Left lung (tissue), 10 donors: ENCODE measurements around the gene SLC38A10. TPM values are rescaled to one million over a fixed set of nuclear protein-coding genes. Genes with fewer than 3 reads are reported as not detected.

Source experiments
- ATAC-seq: fragments of 200-7000 bp; cut with Tn5 transposase; one replicate; pipeline ENCODE4 v1.9.1; 2020; ENCODE audit warnings: moderate library complexity
- DNase-seq, 4 donors: peaks; one replicate each; pipeline ENCODE4 v3.0.0-alpha.2; 2013 to 2020
- H3K27ac ChIP-seq, 2 donors: fragments of 200-600 bp; sonication (generic) in 1 of 2; one replicate each; pipeline versions ENCODE4 v1.5.0 to v1.8.0; 2020 to 2021
- H3K27me3 ChIP-seq, 2 donors: fragments of 200-600 bp; sonication (generic) in 1 of 2; one replicate each; pipeline versions ENCODE4 v1.5.0 to v1.8.0; 2020 to 2021
- H3K36me3 ChIP-seq, 2 donors: fragments of 200-600 bp; sonication (generic) in 1 of 2; one replicate each; pipeline versions ENCODE4 v1.5.0 to v1.8.0; 2020 to 2021
- H3K4me1 ChIP-seq, 2 donors: fragments of 200-600 bp; one replicate each; pipeline ENCODE4 v1.8.0; 2021
- H3K4me3 ChIP-seq, 2 donors: fragments of 200-600 bp; sonication (generic) in 1 of 2; one replicate each; pipeline versions ENCODE4 v1.5.0 to v1.8.0; 2020 to 2021; ENCODE audit warnings: mild to moderate bottlenecking in 1 of 2
- H3K9me3 ChIP-seq, 2 donors: fragments of 200-600 bp; sonication (generic) in 1 of 2; one replicate each; pipeline versions ENCODE4 v1.5.0 to v1.8.0; 2020 to 2021
- CTCF ChIP-seq, 2 donors: fragments of 200-600 bp; sonication (generic) in 1 of 2; IDR thresholded peaks; one replicate each; pipeline versions ENCODE4 v1.5.0 to v1.8.0; 2021; ENCODE audit warnings: antibody characterized with exemption in 2 of 2
- intact Hi-C, 2 donors: fragments of 100-400 bp; cut with DNase I; formaldehyde crosslinking; loops; one replicate each; pipeline versions ENCODE4 v1.11.2 to v1.14.2; 2022
- polyA plus RNA-seq, 6 donors: library from polyadenylated mRNA; unstranded; fragments of 120-200 nt; gene quantifications; one replicate each; pipeline ENCODE4 v1.2.1, GENCODE V29; 2013; ENCODE audit not compliant: insufficient read length in 6 of 6
- total RNA-seq, 2 donors: library from RNA; stranded (reverse); fragmentation: NEBNext Ultra II Directional; extraction: Animal tissue kit (Norgen Biotek cat#: 25700); gene quantifications; one replicate each; pipeline ENCODE4 v1.2.1, GENCODE V29; 2021
- donor health status: DM: no; HTN: yes; CAD: no.
- donor health status: DM: no; HTN: no; CAD: no.

SLC38A10 gene
- total and polyA plus RNA-seq, 8 donors, result 48.4 to 109 (median 63.0) TPM

GRCh38 chr17:81251709-81252301 lies 43.3 kb downstream of the SLC38A10 start:
- no peak for TF ChIP-seq CTCF (IDR thresholded peaks at IDR 0.05)
- ATAC-seq (no peak), DNase-seq (peak in 3 of 4 donors; percentile 24 to 62 (median 33))
- intact Hi-C loops, result loop anchor here in 1 of 2 donors (5.0 to 10.0 kb wide), 2 partner anchors 230 to 353 kb away; no protein-coding TSS in a partner anchor
- Histone ChIP-seq H3K27ac (no peak overlapping the region), H3K4me1 (peaks cover 12 to 19% of the 10 kb centered on the region in 2 donors), H3K36me3 (peaks cover 0 to 61% of the 10 kb centered on the region in 2 donors), H3K4me3 (no peak overlapping the region), H3K27me3 (no peaks in the 10 kb centered on the region), H3K9me3 (no peaks in the 10 kb centered on the region)

- peaks cover 0 to 61% of the 10 kb centered on the region in 2 donors for H3K36me3 ChIP-seq
- no peak overlapping the region for H3K4me3 ChIP-seq
- no peaks in the 10 kb centered on the region for H3K9me3 ChIP-seq
- TF ChIP-seq CTCF (IDR thresholded peaks at IDR 0.05), result no peak
- H3K27ac ChIP-seq, result no peak overlapping the region
- intact Hi-C loops, result loop anchor here in 1 of 2 donors (5.0 to 10.0 kb wide), 2 partner anchors 231 to 354 kb away; no protein-coding TSS in a partner anchor
- peaks cover 12 to 17% of the 10 kb centered on the region in 2 donors for H3K4me1 ChIP-seq
- DNase-seq (peak in 1 of 4 donors; percentile 76), ATAC-seq (no peak)
- no peaks in the 10 kb centered on the region for H3K27me3 ChIP-seq
Measured at GRCh38 chr17:81251094-81251708, 43.9 kb downstream of the SLC38A10 start.

- H3K4me1 ChIP-seq, result peaks cover 10% of the 10 kb centered on the region in 2 donors
- no peak for TF ChIP-seq CTCF (IDR thresholded peaks at IDR 0.05)
- DNase-seq (peak in 1 of 4 donors; percentile 68), ATAC-seq (no peak)
- no peak overlapping the region for H3K4me3 ChIP-seq
- intact Hi-C loops, result loop anchor here in 1 of 2 donors (5.0 to 10.0 kb wide), 2 partner anchors 232 to 354 kb away; no protein-coding TSS in a partner anchor
- no peaks in the 10 kb centered on the region for H3K9me3 ChIP-seq
- H3K27ac ChIP-seq, result no peak overlapping the region
- H3K36me3 ChIP-seq, result peaks cover 0 to 65% of the 10 kb centered on the region in 2 donors
- H3K27me3 ChIP-seq, result no peaks in the 10 kb centered on the region
Measured at GRCh38 chr17:81250286-81251093, 44.6 kb downstream of the SLC38A10 start.

- intact Hi-C loops, result loop anchor here in 1 of 2 donors (5.0 to 10.0 kb wide), 2 partner anchors 233 to 355 kb away; no protein-coding TSS in a partner anchor
- peak in 1 of 4 donors; percentile 54 for DNase-seq
- Histone ChIP-seq H3K4me1 (no peaks in the 10 kb centered on the region), H3K4me3 (no peak overlapping the region), H3K27me3 (no peaks in the 10 kb centered on the region), H3K27ac (no peak overlapping the region), H3K36me3 (peaks cover 0 to 76% of the 10 kb centered on the region in 2 donors), H3K9me3 (no peaks in the 10 kb centered on the region)
- TF ChIP-seq CTCF (IDR thresholded peaks at IDR 0.05), result no peak
- ATAC-seq, result no peak
Measured at GRCh38 chr17:81249223-81250040, 45.7 kb downstream of the SLC38A10 start.
